ENCODE results near the gene PPP2R2C.

PPP2R2C gene

GRCh38 chr4:6492861-6493657 is 20.6 kb upstream of the PPP2R2C start:
- no peak overlapping the region for H3K9ac ChIP-seq (ENCODE audit: low read depth, low read length)
- H3K4me1 ChIP-seq (ENCODE audit: insufficient read depth, low read length) = peaks cover 6% of the 10 kb centered on the region; the same call in 1 of the 2 replicates
- H3K9me3 ChIP-seq (ENCODE audit: insufficient read depth, low read depth, low read length) = no peaks in the 10 kb centered on the region
- no peak overlapping the region for H3K27ac ChIP-seq (ENCODE audit: low read length)
- H3K27me3 ChIP-seq (ENCODE audit: insufficient read depth, low read length) = peaks cover 6% of the 10 kb centered on the region; the same call in 1 of the 2 replicates
- H3K4me3 ChIP-seq (ENCODE audit: low read length) = no peak overlapping the region
- no peaks in the 10 kb centered on the region for H3K36me3 ChIP-seq (ENCODE audit: insufficient read depth, low read depth, low read length)

GRCh38 chr4:6492027-6492590 is 19.7 kb upstream of the PPP2R2C start:
- H3K4me1 ChIP-seq (ENCODE audit: insufficient read depth, low read length) = peaks cover 6% of the 10 kb centered on the region; the same call in 1 of the 2 replicates
- H3K27ac ChIP-seq (ENCODE audit: low read length) = no peak overlapping the region
- H3K36me3 ChIP-seq (ENCODE audit: insufficient read depth, low read depth, low read length) = no peaks in the 10 kb centered on the region
- H3K9ac ChIP-seq (ENCODE audit: low read depth, low read length) = no peak overlapping the region
- peaks cover 6% of the 10 kb centered on the region; the same call in 1 of the 2 replicates for H3K27me3 ChIP-seq (ENCODE audit: insufficient read depth, low read length)
- H3K9me3 ChIP-seq (ENCODE audit: insufficient read depth, low read depth, low read length) = no peaks in the 10 kb centered on the region
- H3K4me3 ChIP-seq (ENCODE audit: low read length) = no peak overlapping the region

DNA sequence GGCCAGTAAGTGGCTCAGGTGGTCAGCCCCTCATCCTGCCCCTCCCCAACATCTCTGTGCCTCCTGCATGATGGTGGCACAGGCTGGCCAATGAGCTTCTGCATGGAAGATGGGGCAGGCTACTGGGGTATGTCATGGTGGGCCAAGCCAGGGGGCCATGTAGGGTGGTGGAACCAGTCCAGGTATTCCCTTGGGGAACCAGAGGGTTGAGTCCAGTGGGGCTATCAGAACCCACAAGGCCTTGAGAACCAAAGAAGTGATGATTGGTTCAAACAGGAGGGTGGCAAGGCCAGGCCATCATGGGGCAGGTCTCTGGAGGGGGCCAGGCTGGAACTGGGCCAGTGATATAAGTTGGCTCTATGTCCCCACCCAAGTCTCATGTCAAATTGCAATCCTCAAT is 18.8 kb upstream of the PPP2R2C start:
- no peak overlapping the region for H3K4me3 ChIP-seq (ENCODE audit: low read length)
- H3K4me1 ChIP-seq (ENCODE audit: insufficient read depth, low read length) = peaks cover 6% of the 10 kb centered on the region; the same call in 1 of the 2 replicates
- no peak overlapping the region for H3K27ac ChIP-seq (ENCODE audit: low read length)
- H3K9ac ChIP-seq (ENCODE audit: low read depth, low read length) = no peak overlapping the region
- H3K9me3 ChIP-seq (ENCODE audit: insufficient read depth, low read depth, low read length) = no peaks in the 10 kb centered on the region
- no peaks in the 10 kb centered on the region for H3K36me3 ChIP-seq (ENCODE audit: insufficient read depth, low read depth, low read length)
- peaks cover 6% of the 10 kb centered on the region; the same call in 1 of the 2 replicates for H3K27me3 ChIP-seq (ENCODE audit: insufficient read depth, low read length)

GRCh38 chr4:6489927-6490326 is 17.5 kb upstream of the PPP2R2C start:
- Histone ChIP-seq H3K4me1 (ENCODE audit: insufficient read depth, low read length) (peaks cover 6% of the 10 kb centered on the region; the same call in 1 of the 2 replicates), H3K9me3 (ENCODE audit: insufficient read depth, low read depth, low read length) (no peaks in the 10 kb centered on the region), H3K4me3 (ENCODE audit: low read length) (no peak overlapping the region), H3K27me3 (ENCODE audit: insufficient read depth, low read length) (0 out of 2 replicates have a peak, but pooled peaks cover 6% of the 10 kb centered on the region), H3K9ac (ENCODE audit: low read depth, low read length) (no peak overlapping the region), H3K27ac (ENCODE audit: low read length) (no peak overlapping the region), H3K36me3 (ENCODE audit: insufficient read depth, low read depth, low read length) (no peaks in the 10 kb centered on the region)

DNA sequence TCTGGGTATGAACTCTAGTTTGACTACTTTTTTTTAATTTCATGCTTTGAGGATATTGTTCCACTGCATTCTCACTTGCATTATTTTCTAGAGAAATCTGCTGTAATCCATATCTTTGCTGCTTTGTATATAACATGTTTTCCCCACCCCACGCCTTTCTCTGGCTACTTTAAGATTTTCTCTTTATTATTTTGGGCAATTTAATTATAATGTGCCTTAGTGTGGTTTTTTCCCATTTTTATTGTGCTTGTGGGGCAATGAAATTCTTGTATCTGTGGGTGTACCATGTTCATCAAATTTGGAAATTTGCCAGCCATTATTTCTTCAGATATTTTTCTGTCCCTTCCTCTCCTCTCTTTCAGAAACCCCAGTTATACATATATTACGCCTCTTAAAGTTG is 15.1 kb upstream of the PPP2R2C start:
- Histone ChIP-seq H3K9me3 (ENCODE audit: insufficient read depth, low read depth, low read length) (no peaks in the 10 kb centered on the region), H3K27me3 (ENCODE audit: insufficient read depth, low read length) (0 out of 2 replicates have a peak, but pooled peaks cover 6% of the 10 kb centered on the region), H3K4me3 (ENCODE audit: low read length) (no peak overlapping the region), H3K9ac (ENCODE audit: low read depth, low read length) (no peak overlapping the region), H3K4me1 (ENCODE audit: insufficient read depth, low read length) (no peaks in the 10 kb centered on the region), H3K27ac (ENCODE audit: low read length) (no peak overlapping the region), H3K36me3 (ENCODE audit: insufficient read depth, low read depth, low read length) (no peaks in the 10 kb centered on the region)

DNA sequence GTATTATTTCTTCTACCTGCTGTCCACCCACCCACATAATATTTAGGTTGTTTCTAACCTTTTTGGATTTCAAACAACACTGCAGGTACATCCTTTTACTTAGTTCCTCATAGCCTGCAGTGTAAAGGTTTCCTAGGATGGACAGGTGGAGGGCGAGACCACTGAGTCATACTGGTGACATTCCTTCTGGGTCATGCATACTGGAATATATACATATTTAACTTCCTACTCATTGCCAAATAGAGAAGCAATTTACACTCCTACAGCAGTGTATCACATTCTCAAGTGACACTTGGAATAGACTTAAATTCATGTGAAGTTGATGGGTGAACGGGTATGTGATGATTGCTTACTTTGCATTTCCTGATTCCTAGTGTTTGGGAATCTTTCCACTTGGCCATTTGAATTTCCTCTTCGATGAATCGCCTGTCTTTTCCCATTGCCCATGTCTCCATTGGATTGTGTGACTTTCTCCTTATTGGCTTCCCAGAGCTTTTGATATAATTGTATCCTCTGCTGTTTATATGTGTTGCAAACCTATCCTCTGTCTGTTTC is 8.2 kb upstream of the PPP2R2C start:
- Histone ChIP-seq H3K36me3 (ENCODE audit: insufficient read depth, low read depth, low read length) (no peaks in the 10 kb centered on the region), H3K27ac (ENCODE audit: low read length) (no peak overlapping the region), H3K9ac (ENCODE audit: low read depth, low read length) (no peak overlapping the region), H3K4me1 (ENCODE audit: insufficient read depth, low read length) (no peaks in the 10 kb centered on the region; the same call in 1 of the 2 replicates), H3K9me3 (ENCODE audit: insufficient read depth, low read depth, low read length) (no peaks in the 10 kb centered on the region), H3K4me3 (ENCODE audit: low read length) (no peak overlapping the region), H3K27me3 (ENCODE audit: insufficient read depth, low read length) (peaks cover 11% of the 10 kb centered on the region; the same call in 1 of the 2 replicates)

GRCh38 chr4:6478546-6479220 is 6.3 kb upstream of the PPP2R2C start:
- no peak overlapping the region for H3K9ac ChIP-seq (ENCODE audit: low read depth, low read length)
- H3K9me3 ChIP-seq (ENCODE audit: insufficient read depth, low read depth, low read length) = no peaks in the 10 kb centered on the region
- no peak overlapping the region for H3K27ac ChIP-seq (ENCODE audit: low read length)
- no peak overlapping the region for H3K4me3 ChIP-seq (ENCODE audit: low read length)
- H3K4me1 ChIP-seq (ENCODE audit: insufficient read depth, low read length) = no peaks in the 10 kb centered on the region; the same call in 1 of the 2 replicates
- no peaks in the 10 kb centered on the region for H3K36me3 ChIP-seq (ENCODE audit: insufficient read depth, low read depth, low read length)
- peaks cover 20% of the 10 kb centered on the region for H3K27me3 ChIP-seq (ENCODE audit: insufficient read depth, low read length)

DNA sequence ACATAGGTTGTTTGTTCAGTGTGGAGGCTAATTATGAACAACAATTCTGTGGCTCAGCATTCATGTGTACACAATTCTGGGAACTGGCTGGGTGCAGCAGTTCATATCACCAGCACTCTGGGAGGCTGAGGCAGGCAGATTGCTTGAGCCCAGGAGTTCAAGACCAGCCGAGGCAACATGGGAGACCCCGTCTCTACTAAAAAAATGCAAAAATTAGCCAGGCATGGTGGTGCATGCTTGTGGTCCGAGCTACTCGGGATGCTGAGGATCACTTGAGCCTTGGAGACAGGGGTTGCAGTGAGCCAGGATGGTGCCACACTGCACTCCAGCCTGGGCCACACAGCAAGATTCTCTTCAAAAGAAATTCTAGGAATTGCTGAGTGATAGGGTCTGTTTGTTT is 4.5 kb upstream of the PPP2R2C start:
- no peak overlapping the region for H3K4me3 ChIP-seq (ENCODE audit: low read length)
- no peak overlapping the region for H3K27ac ChIP-seq (ENCODE audit: low read length)
- H3K9ac ChIP-seq (ENCODE audit: low read depth, low read length) = no peak overlapping the region
- H3K27me3 ChIP-seq (ENCODE audit: insufficient read depth, low read length) = peaks cover 35% of the 10 kb centered on the region
- no peaks in the 10 kb centered on the region for H3K36me3 ChIP-seq (ENCODE audit: insufficient read depth, low read depth, low read length)
- no peaks in the 10 kb centered on the region for H3K9me3 ChIP-seq (ENCODE audit: insufficient read depth, low read depth, low read length)
- peaks cover 3% of the 10 kb centered on the region for H3K4me1 ChIP-seq (ENCODE audit: insufficient read depth, low read length)

- H3K9me3 ChIP-seq (ENCODE audit: insufficient read depth, low read depth, low read length) = no peaks in the 10 kb centered on the region
- no peak overlapping the region for H3K27ac ChIP-seq (ENCODE audit: low read length)
- no peaks in the 10 kb centered on the region for H3K36me3 ChIP-seq (ENCODE audit: insufficient read depth, low read depth, low read length)
- peaks cover 3% of the 10 kb centered on the region for H3K4me1 ChIP-seq (ENCODE audit: insufficient read depth, low read length)
- H3K4me3 ChIP-seq (ENCODE audit: low read length) = no peak overlapping the region
- H3K27me3 ChIP-seq (ENCODE audit: insufficient read depth, low read length) = peaks cover 48% of the 10 kb centered on the region
- H3K9ac ChIP-seq (ENCODE audit: low read depth, low read length) = no peak overlapping the region
These were observed 3.1 kb upstream of the PPP2R2C start for GRCh38 chr4:6475492-6476020.

DNA sequence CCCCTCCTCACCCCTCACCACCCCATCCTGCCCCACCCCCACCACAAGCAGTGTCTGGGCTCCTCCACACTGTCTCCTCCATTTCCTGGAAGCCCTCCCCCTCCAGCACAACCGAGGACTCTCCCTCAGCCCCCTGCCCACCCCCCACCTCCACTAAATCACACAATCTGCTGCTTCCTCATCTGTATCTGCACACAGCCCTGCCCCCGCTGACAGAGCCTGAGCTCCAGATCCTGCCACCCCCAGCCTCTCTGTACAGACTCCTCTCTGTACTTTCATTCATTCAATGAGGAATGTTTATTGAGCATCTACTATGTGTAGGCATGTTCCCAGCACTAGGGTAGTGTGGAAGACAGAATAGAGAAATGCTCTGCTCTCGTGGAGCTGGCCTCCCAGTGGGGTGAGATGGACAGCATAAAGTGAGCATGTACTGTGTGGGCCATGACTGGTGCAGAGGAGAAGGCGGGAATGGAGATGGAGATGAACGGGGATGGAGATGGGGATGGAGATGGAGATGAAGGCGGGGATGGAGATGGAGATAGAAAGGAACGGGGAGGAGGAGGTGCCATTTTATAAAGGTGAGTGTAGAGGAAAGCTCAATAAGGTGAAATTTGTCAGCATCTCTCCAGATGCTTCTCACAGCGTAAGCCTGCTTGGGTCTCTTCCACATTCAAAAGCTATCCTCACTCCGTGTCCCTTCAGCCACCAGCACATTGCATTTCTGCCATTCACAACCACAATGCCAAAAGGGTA is 2.5 kb upstream of the PPP2R2C start:
- peaks cover 55% of the 10 kb centered on the region for H3K27me3 ChIP-seq (ENCODE audit: insufficient read depth, low read length)
- H3K9me3 ChIP-seq (ENCODE audit: insufficient read depth, low read depth, low read length) = no peaks in the 10 kb centered on the region
- no peaks in the 10 kb centered on the region for H3K36me3 ChIP-seq (ENCODE audit: insufficient read depth, low read depth, low read length)
- H3K4me1 ChIP-seq (ENCODE audit: insufficient read depth, low read length) = peaks cover 3% of the 10 kb centered on the region
- no peak overlapping the region for H3K9ac ChIP-seq (ENCODE audit: low read depth, low read length)
- H3K4me3 ChIP-seq (ENCODE audit: low read length) = no peak overlapping the region
- H3K27ac ChIP-seq (ENCODE audit: low read length) = no peak overlapping the region

GRCh38 chr4:6474053-6474568 is 1.7 kb upstream of the PPP2R2C start:
- Histone ChIP-seq H3K36me3 (ENCODE audit: insufficient read depth, low read depth, low read length) (no peaks in the 10 kb centered on the region), H3K9me3 (ENCODE audit: insufficient read depth, low read depth, low read length) (no peaks in the 10 kb centered on the region), H3K27ac (ENCODE audit: low read length) (no peak overlapping the region), H3K4me3 (ENCODE audit: low read length) (no peak overlapping the region), H3K9ac (ENCODE audit: low read depth, low read length) (no peak overlapping the region), H3K4me1 (ENCODE audit: insufficient read depth, low read length) (peaks cover 3% of the 10 kb centered on the region), H3K27me3 (ENCODE audit: insufficient read depth, low read length) (peaks cover 63% of the 10 kb centered on the region)

Measured in iPS-20b (cell line).